Tibial nerve (tissue), 4 donors: ENCODE measurements around the gene MAPK8IP3.

Source experiments
- CTCF ChIP-seq, 5 experiments: fragments of 200-600 bp in 3 of 5; fragments of 450-650 bp in 2 of 5; sonication (generic) in 3 of 5; IDR thresholded peaks; one replicate each; pipeline ENCODE4 v1.5.1; 2016 to 2019; ENCODE audit warnings: antibody characterized with exemption in 5 of 5, mild to moderate bottlenecking in 3 of 5, moderate library complexity in 2 of 5
- EP300 ChIP-seq, 2 donors: sonication (generic); formaldehyde crosslinking; IDR thresholded peaks; one replicate each; pipeline ENCODE4 v1.6.1; 2017; ENCODE audit warnings: antibody characterized with exemption in 2 of 2, mild to moderate bottlenecking in 1 of 2
- POLR2A ChIP-seq, 2 donors: fragments of 450-650 bp; IDR thresholded peaks; one replicate each; pipeline ENCODE4 v1.6.1; 2017; ENCODE audit warnings: antibody characterized with exemption in 2 of 2, mild to moderate bottlenecking in 2 of 2, moderate library complexity in 2 of 2

DNA sequence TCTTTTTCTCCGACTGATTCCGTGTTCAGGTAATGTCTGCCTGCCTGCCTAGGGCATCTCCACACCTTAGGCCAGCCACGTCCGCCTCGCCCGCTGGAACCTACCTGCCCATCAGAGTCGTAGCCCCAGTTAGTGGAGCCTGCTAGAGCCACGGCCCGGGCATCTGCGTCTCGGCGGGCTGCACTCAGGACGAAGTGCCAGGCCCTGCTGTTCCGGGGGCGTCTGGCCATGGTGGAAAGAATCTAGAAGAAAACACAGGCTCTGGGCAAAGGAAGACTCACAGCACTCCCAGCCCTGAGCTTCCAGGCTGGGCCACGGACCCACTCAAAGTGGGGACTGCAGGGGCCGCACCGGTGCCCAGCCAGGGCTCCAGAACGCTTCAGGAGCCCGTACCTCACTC is 75.3 kb downstream of the MAPK8IP3 start:
- TF ChIP-seq POLR2A (IDR thresholded peaks at IDR 0.05) (no peak), CTCF (IDR thresholded peaks at IDR 0.05) (no peak), EP300 (IDR thresholded peaks at IDR 0.05) (no peak)
